GM19372 (cell line): ENCODE data around the gene DOCK7.

Source experiments
- ATAC-seq: cut with Tn5 transposase; IDR thresholded peaks from one replicate; pipeline ENCODE4 v1.9.1; 2021; ENCODE audit warnings: mild to moderate bottlenecking, low read depth, moderate library complexity; ENCODE audit not compliant: unreplicated experiment

DOCK7 gene

GRCh38 chr1:62426794-62427193 is 261.4 kb downstream of the DOCK7 start:
- no peak for ATAC-seq

GRCh38 chr1:62426237-62426636 is 261.9 kb downstream of the DOCK7 start:
- ATAC-seq: no peak

- no peak for ATAC-seq
Observed at GRCh38 chr1:62425041-62425440, 263.1 kb downstream of the DOCK7 start.

- no peak for ATAC-seq
Observed at GRCh38 chr1:62424411-62424810, 263.8 kb downstream of the DOCK7 start.

GRCh38 chr1:62423580-62424242 is 264.5 kb downstream of the DOCK7 start:
- ATAC-seq: no peak

GRCh38 chr1:62420214-62420613 is 268.0 kb downstream of the DOCK7 start:
- no peak for ATAC-seq

GRCh38 chr1:62417351-62417999 is 270.7 kb downstream of the DOCK7 start:
- no peak for ATAC-seq

- ATAC-seq: no peak
Observed at GRCh38 chr1:62415687-62416086, 272.5 kb downstream of the DOCK7 start.

GRCh38 chr1:62407398-62408009 is 280.7 kb downstream of the DOCK7 start:
- no peak for ATAC-seq

GRCh38 chr1:62406576-62406975 is 281.6 kb downstream of the DOCK7 start:
- ATAC-seq: no peak

GRCh38 chr1:62405247-62405646 is 282.9 kb downstream of the DOCK7 start:
- no peak for ATAC-seq
